Non-pigmented ciliary epithelial cell (primary cell): ENCODE results near the gene BICDL2.
"Not testable (repeated sequence)": the region's sequence is repeated elsewhere in the genome, so short reads cannot be mapped to it uniquely, and the experiment has no call there.

ENCODE experiments used
- DNase-seq: peaks from one replicate; pipeline ENCODE4 v3.0.0-alpha.2; 2010; ENCODE audit warnings: low read depth

BICDL2 gene

GRCh38 chr16:3063625-3064386 lies 27.1 kb upstream of the BICDL2 start:
- DNase-seq = no peak

- no peak for DNase-seq
These were observed 25.8 kb upstream of the BICDL2 start for GRCh38 chr16:3062553-3062952.

DNA sequence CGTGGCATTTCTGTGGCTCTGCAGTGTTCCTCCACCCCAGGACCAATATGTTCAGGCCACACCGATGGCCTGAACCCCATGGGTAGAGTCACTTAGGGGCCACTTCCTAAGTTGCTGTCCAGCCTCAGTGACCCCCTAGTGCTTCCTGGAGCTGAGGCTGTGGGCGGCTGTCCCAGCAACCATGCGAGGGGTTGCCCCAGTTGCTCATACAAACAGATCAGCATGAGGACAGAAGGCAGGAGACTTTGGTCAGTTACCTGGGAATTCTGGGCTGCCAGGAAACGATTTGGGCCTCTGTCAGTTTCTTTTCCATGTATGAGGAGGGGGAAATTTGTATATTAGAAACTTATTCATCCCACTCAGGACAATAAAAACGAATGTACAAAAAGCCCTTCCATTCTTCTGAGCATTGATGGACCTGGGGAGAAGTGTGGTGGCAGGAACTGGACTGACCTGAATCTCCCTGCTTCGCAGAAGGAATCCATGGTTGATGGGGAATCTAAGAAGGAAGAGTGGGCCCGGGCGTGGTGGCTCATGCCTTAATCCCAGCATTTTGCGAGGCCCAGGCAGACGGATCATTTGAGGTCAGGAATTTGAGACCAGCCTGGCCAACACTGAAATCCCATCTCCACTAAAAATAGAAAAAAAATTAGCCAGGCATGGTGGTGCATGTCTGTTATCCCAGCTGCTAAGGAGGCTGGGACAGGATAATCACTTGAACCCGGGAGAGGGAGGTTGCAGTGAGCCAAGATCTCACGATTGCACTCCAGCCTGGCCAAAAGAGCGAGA lies 23.8 kb upstream of the BICDL2 start:
- DNase-seq = no peak

DNA sequence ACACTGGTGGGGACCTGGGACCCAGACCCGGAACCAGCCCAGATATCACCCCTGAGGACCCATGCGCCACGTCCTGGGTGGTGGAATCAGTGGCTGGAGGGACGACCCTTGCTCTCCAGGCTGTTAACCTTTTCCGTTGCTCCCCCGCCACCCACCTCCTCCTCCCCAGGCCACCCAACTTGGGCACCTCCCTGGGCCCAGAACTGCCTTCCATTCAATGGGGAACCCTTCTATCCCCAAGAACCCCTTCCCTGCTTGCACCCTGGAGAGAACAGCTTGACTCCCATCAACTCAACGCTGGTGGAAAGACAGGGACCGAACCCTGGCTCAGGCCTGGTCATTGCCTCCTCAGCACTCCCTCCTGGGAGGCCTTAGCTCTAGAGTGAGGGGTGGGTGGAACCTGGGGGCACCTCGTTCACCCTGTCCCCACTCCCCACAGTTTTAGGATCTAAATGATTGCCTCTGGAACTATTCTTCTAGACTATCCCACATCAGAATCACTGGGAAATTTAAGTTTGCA lies 23.0 kb upstream of the BICDL2 start:
- DNase-seq = no peak

GRCh38 chr16:3059041-3059722 lies 22.4 kb upstream of the BICDL2 start:
- DNase-seq = no peak

DNA sequence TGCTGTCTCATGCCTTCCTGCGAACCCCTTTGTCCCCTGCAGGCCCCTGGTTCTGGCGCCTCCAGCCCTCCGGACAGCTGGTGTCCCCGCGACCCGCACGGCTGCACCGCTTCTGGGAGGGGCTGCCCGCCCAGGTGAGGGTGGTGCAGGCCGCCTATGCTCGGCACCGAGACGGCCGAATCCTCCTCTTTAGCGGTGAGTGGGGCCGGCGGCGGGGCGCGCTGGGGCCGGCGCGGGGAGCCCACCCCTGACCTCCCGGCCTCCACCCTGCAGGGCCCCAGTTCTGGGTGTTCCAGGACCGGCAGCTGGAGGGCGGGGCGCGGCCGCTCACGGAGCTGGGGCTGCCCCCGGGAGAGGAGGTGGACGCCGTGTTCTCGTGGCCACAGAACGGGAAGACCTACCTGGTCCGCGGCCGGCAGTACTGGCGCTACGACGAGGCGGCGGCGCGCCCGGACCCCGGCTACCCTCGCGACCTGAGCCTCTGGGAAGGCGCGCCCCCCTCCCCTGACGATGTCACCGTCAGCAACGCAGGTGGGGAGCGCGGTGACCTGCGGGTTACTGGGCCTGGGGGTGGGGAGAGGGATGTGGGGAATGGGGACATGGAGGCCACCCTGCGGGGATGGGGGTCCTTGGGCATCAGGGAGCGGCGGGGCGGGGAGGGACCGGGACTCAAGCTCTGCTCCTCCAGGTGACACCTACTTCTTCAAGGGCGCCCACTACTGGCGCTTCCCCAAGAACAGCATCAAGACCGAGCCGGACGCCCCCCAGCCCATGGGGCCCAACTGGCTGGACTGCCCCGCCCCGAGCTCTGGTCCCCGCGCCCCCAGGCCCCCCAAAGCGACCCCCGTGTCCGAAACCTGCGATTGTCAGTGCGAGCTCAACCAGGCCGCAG lies 21.6 kb upstream of the BICDL2 start:
- DNase-seq = no peak

DNA sequence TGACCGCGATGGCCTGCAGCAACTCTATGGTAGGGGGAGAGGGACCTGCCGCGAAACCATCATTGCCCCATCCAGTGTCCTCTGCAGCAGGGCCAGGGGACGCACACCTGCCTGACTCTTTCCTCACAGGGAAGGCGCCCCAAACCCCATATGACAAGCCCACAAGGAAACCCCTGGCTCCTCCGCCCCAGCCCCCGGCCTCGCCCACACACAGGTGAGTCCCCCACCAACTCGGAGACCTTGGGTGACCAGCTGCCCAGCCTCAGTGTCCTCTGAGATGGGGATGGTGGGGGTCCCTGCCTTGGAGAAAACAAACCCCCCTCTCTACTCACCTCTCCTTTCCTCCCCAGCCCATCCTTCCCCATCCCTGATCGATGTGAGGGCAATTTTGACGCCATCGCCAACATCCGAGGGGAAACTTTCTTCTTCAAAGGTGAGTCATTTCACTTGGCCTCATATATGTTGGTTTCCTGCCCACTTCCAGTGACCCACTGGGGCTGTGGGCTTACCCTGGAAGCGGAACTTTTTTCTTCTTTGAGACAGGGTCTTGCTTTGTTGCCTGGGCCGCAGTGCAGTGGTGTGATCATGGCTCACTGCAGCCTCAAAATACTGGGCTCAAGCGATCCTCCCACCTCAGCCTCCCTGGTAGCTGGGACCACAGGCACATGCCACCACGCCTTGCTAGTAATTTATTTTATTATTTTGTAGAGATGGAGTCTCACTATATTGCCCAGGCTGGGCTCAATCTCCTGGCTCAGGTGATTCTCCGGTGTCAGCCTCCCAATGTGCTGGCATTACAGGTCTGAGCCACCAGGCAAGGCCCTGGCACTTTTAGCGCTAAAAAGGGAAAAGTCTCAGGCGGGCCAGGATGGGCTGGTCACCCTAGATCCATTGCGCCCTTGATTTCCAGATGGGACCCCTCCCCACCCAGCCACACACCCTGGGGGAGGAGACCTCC lies 20.7 kb upstream of the BICDL2 start:
- DNase-seq = no peak

- DNase-seq = no peak
These were observed 19.8 kb upstream of the BICDL2 start for GRCh38 chr16:3056336-3057180.

DNA sequence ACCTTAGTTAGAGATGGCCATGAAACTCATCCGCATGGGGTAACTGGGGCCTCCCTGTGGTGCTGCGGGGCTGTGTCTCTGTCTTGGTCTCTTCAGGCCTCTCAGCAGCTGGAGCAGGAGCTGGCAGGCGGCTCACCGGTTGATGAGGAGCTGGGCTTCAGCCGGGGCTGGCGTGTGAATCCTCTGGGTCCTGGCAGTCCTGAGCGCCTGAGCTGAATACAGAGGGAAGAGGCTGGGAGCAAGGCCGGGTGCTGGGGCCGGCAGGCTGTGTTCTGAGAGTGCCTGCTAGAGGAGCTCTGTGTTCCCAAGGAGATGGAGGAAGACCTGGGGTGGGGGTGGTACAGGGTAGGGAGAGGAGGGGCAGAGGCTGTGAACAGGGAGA lies 19.0 kb upstream of the BICDL2 start:
- not testable (repeated sequence) for DNase-seq

DNA sequence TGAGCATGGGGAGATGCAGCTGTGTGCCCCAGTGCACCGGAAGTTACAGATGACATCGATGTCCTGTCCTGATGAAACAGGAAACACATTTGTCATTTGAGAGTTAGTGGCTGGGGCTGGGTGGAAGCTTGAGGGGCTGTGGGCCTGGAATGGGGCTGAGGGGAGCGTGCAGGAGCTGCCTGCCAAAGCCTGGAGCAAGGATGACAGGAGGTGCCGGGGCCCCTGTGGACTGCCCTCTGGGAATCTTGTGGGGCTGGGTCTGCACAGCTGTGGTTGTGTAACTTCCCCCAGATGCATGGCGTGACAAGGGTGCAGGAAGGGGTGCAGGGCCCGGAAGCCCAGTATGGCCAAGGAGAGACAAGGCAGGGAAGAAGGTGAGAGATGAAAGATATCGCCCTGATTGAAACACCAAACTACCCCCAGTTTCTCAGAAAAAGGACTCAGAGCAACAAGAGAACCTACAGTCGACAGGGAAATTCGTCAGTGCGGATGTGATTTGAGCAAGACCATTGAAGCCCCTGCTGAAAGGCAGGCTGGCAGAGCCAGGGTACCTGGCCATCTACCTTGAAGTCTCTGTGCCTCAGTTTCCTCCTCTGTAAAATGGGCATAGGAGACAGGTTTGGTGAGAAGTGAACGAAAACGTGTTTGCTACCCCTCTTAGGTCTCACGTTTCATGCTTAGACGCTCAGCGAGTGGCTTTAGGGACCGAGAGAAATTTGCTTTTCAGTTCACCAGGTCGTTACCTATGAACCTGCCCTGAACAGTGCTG lies 18.4 kb upstream of the BICDL2 start:
- DNase-seq = no peak

DNA sequence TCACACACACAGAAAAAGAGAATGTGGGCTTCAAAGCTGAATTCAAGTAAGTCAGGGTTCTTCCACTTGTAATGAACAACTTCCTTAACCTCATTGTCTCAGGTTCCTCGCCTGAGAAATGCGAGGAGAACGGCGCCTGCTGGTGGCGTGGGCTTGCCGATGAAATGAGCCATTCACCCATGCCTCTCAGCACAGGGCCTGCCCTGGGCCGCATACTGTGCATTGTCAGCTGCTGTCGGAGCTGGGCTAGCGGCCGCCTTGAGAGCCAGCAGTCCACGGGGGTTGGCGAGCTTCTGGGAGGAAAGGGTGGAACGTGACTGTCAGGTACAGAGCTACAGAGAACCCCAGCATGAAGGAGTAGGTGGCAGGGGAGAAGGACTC lies 16.6 kb upstream of the BICDL2 start:
- DNase-seq = not testable (repeated sequence)

DNA sequence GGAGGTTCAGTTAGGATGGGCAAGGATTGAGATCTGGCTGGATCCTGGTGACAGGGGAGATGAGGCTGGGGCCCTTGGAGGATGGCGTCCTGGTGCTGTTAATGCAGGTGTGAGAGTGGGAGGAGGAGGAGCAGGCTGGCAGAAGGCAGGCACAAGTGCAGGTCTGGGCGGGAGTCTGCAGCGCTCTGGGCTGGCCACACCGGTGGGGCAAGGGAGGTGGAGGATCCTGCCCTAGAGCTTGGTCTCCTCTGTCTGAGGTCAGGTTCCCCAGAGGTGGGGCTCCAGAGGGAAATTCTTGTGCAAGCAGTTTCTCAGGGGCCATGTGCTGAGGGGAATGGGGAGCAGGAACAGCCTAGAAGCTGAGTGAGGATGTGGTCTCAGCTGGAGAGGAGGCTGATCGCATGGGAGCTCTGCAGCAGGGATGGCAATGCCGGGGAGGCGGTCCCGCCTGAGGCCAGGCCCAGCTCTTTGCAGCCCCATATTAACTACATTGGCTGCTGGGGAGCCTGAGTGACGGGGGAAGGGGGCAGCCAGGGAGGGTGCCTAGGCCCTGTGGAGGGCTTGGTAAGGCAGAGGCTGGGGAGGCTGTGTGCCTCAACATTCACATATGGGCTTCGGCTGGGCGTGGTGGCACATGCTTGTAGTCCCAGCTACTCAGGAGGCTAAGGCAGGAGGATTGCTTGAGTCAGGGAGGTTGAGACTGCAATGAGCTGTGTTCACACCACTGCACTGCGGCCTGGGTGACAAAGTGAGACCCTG lies 16.0 kb upstream of the BICDL2 start:
- not testable (repeated sequence) for DNase-seq

- DNase-seq = no peak
These were observed 14.8 kb upstream of the BICDL2 start for GRCh38 chr16:3051494-3051893.

DNA sequence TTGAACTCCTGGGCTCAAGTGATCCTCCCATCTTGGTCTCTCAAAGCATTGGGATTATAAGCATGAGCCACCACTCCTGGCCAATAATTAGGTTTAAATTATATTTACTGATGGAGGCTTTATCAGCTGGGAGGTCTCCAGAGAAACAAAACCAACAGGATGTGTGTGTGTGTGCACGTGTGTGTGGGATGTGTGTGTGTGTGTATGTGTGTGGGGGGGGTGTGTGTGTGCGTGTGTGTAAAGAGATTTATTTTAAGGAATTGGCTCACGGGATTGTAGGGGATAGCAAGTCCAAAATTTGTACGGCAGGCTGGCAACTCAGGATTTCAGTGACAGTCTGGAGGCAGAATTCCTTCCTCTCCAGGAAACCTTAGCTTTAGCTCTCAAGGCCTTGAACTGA lies 14.3 kb upstream of the BICDL2 start:
- no peak for DNase-seq

DNA sequence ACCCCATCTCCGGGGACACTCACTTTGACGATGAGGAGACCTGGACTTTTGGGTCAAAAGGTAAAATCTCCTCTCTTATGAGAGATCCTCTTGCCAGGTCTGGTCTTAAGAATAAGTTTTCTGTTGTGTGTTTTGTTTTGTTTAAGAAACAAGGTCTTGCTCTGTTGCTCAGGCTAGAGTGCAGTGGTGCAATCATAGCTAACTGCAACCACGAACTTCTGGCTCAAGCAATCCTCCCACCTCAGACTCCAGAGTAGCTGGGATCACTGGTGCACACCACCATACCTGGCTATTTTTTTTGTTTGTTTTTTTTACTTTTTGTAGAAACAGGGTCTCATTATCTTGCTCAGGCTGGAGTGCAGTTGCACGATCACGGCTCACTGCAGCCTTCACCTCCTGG lies 13.7 kb upstream of the BICDL2 start:
- no peak for DNase-seq

- DNase-seq = no peak
These were observed 13.3 kb upstream of the BICDL2 start for GRCh38 chr16:3049921-3050481.

DNA sequence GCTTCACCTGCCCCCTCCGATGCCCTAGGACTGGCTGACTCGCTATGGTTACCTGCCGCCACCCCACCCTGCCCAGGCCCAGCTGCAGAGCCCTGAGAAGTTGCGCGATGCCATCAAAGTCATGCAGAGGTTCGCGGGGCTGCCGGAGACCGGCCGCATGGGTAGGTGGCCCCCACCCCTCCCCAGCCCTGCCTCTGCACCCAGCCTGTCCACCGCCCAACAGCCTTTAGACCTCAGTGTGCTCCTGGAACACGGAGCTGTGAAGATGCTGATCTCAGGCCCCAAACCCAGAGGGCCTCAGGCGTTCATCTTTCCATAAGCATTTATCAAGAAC lies 10.6 kb upstream of the BICDL2 start:
- DNase-seq = no peak
